HCT116 (cell line): ENCODE measurements around the gene VEPH1.

Experiments
- CEBPB ChIP-seq: IDR thresholded peaks from 2 replicates; pipeline ENCODE4 v1.6.1; 2012; ENCODE audit warnings: low read depth
- EGR1 ChIP-seq: IDR thresholded peaks from 2 replicates; pipeline ENCODE4 v1.6.1; 2012; ENCODE audit warnings: low read depth
- EZH2 ChIP-seq: fragments of 200-600 bp; sonication (generic); IDR thresholded peaks from 2 replicates; pipeline ENCODE4 v1.6.1; 2017; ENCODE audit warnings: antibody characterized with exemption, mixed run types
- POLR2A ChIP-seq: IDR thresholded peaks from 2 replicates; pipeline ENCODE4 v1.7.0; 2011; ENCODE audit warnings: borderline replicate concordance; ENCODE audit not compliant: insufficient read depth, insufficient read length; ENCODE audit errors: extremely low read depth
- POLR2AphosphoS5 ChIP-seq: IDR thresholded peaks from 2 replicates; pipeline ENCODE4 v1.6.1; 2011; ENCODE audit warnings: mild to moderate bottlenecking, low read depth, low read length, moderate library complexity
- RAD21 ChIP-seq: IDR thresholded peaks from 2 replicates; pipeline ENCODE4 v1.6.1; 2012; ENCODE audit warnings: low read depth, mild to moderate bottlenecking
- SP1 ChIP-seq: IDR thresholded peaks from 2 replicates; pipeline ENCODE4 v1.6.1; 2012; ENCODE audit warnings: low read depth
- SRF ChIP-seq: IDR thresholded peaks from 2 replicates; pipeline ENCODE4 v1.6.1; 2012; ENCODE audit warnings: low read depth
- YY1 ChIP-seq: IDR thresholded peaks from 2 replicates; pipeline ENCODE4 v1.6.1; 2011; ENCODE audit warnings: low read length, low read depth, moderate library complexity, mild to moderate bottlenecking; ENCODE audit not compliant: insufficient replicate concordance; ENCODE audit errors: extremely low read depth
- ZFX ChIP-seq: fragments of 450-650 bp; IDR thresholded peaks from 2 replicates; pipeline ENCODE4 v1.6.1; 2017
- TF ChIP-seq, protein P1 (sequence below), 3 experiments: fragments of 200-600 bp in 1 of 3; sonication (generic) in 1 of 3; IDR thresholded peaks in 2 of 3; conservative IDR thresholded peaks in 1 of 3; 2 replicates each; pipeline ENCODE4 v1.5.1; 2012 to 2017; ENCODE audit warnings: low read depth in 2 of 3, low read length in 2 of 3, antibody characterized with exemption in 1 of 3, borderline replicate concordance in 1 of 3, control low read depth in 1 of 3, mild to moderate bottlenecking in 1 of 3, mixed read lengths in 1 of 3, mixed run types in 1 of 3, moderate library complexity in 1 of 3; ENCODE audit not compliant: insufficient read depth in 1 of 3
- TF ChIP-seq, protein P2 (sequence below): IDR thresholded peaks from 2 replicates; pipeline ENCODE4 v1.6.1; 2012; ENCODE audit warnings: low read depth
- TF ChIP-seq, protein P3 (sequence below): IDR thresholded peaks from 2 replicates; pipeline ENCODE4 v1.6.1; 2012

GRCh38 chr3:157240408-157240807 is 262.8 kb downstream of the VEPH1 start:
- TF ChIP-seq, protein P1, sequence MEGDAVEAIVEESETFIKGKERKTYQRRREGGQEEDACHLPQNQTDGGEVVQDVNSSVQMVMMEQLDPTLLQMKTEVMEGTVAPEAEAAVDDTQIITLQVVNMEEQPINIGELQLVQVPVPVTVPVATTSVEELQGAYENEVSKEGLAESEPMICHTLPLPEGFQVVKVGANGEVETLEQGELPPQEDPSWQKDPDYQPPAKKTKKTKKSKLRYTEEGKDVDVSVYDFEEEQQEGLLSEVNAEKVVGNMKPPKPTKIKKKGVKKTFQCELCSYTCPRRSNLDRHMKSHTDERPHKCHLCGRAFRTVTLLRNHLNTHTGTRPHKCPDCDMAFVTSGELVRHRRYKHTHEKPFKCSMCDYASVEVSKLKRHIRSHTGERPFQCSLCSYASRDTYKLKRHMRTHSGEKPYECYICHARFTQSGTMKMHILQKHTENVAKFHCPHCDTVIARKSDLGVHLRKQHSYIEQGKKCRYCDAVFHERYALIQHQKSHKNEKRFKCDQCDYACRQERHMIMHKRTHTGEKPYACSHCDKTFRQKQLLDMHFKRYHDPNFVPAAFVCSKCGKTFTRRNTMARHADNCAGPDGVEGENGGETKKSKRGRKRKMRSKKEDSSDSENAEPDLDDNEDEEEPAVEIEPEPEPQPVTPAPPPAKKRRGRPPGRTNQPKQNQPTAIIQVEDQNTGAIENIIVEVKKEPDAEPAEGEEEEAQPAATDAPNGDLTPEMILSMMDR (IDR thresholded peaks at IDR 0.05 in 2 of 3, conservative IDR thresholded peaks at IDR 0.05 in 1 of 3; ENCODE audit: borderline replicate concordance in 1 of 3, insufficient read depth in 1 of 3, low read depth in 2 of 3, low read length in 2 of 3) = no peak
- TF ChIP-seq EZH2 (no peak), ZFX (no peak), YY1 (no peak), POLR2A (no peak), SP1 (no peak), POLR2AphosphoS5 (no peak), EGR1 (no peak), CEBPB (no peak), RAD21 (no peak), SRF (no peak)
- TF ChIP-seq, protein P2, sequence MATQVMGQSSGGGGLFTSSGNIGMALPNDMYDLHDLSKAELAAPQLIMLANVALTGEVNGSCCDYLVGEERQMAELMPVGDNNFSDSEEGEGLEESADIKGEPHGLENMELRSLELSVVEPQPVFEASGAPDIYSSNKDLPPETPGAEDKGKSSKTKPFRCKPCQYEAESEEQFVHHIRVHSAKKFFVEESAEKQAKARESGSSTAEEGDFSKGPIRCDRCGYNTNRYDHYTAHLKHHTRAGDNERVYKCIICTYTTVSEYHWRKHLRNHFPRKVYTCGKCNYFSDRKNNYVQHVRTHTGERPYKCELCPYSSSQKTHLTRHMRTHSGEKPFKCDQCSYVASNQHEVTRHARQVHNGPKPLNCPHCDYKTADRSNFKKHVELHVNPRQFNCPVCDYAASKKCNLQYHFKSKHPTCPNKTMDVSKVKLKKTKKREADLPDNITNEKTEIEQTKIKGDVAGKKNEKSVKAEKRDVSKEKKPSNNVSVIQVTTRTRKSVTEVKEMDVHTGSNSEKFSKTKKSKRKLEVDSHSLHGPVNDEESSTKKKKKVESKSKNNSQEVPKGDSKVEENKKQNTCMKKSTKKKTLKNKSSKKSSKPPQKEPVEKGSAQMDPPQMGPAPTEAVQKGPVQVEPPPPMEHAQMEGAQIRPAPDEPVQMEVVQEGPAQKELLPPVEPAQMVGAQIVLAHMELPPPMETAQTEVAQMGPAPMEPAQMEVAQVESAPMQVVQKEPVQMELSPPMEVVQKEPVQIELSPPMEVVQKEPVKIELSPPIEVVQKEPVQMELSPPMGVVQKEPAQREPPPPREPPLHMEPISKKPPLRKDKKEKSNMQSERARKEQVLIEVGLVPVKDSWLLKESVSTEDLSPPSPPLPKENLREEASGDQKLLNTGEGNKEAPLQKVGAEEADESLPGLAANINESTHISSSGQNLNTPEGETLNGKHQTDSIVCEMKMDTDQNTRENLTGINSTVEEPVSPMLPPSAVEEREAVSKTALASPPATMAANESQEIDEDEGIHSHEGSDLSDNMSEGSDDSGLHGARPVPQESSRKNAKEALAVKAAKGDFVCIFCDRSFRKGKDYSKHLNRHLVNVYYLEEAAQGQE = no peak
- TF ChIP-seq, protein P3, sequence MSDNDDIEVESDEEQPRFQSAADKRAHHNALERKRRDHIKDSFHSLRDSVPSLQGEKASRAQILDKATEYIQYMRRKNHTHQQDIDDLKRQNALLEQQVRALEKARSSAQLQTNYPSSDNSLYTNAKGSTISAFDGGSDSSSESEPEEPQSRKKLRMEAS = no peak
